T-helper 1 cell treated with Interleukin-12 subunit alpha and Interleukin-12 subunit beta and Interleukin-4 antibody, amounts not matched to agents 30 μg/mL and 1 μg/mL, for 36 hours (primary cell): Measurements from ENCODE around the gene FAM83B.
"Not testable (repeated sequence)": the region's sequence is repeated elsewhere in the genome, so short reads cannot be mapped to it uniquely, and the experiment has no call there.

Experiments used
- H3K27ac Mint-ChIP-seq: one replicate; pipeline ENCODE4 v1.8.0; 2021; ENCODE audit warnings: mild to moderate bottlenecking, mixed read lengths
- H3K27me3 Mint-ChIP-seq: one replicate; pipeline ENCODE4 v1.8.0; 2021; ENCODE audit warnings: low read depth, mixed read lengths
- H3K36me3 Mint-ChIP-seq: one replicate; pipeline ENCODE4 v1.8.0; 2021; ENCODE audit warnings: low read depth, mixed read lengths
- H3K4me1 Mint-ChIP-seq: one replicate; pipeline ENCODE4 v1.8.0; 2021; ENCODE audit warnings: low read depth, mixed read lengths
- H3K4me3 Mint-ChIP-seq: one replicate; pipeline ENCODE4 v1.8.0; 2021; ENCODE audit warnings: mild to moderate bottlenecking, moderate library complexity, mixed read lengths
- H3K9me3 Mint-ChIP-seq: one replicate; pipeline ENCODE4 v1.8.0; 2021; ENCODE audit warnings: mixed read lengths

Gene FAM83B

GRCh38 chr6:54937371-54937770 lies 90.8 kb downstream of the FAM83B start:
- Mint-ChIP-seq H3K36me3 (no peaks in the 10 kb centered on the region), H3K27me3 (no peaks in the 10 kb centered on the region), H3K4me1 (no peaks in the 10 kb centered on the region), H3K9me3 (peaks cover 26% of the 10 kb centered on the region), H3K27ac (no peak overlapping the region), H3K4me3 (no peak overlapping the region)

- H3K27ac Mint-ChIP-seq = no peak overlapping the region
- H3K4me3 Mint-ChIP-seq = no peak overlapping the region
These were observed 111.1 kb downstream of the FAM83B start for GRCh38 chr6:54957698-54958097.

GRCh38 chr6:54958446-54958845 lies 111.9 kb downstream of the FAM83B start:
- Mint-ChIP-seq H3K27ac (no peak overlapping the region), H3K27me3 (no peaks in the 10 kb centered on the region), H3K9me3 (peaks cover 4% of the 10 kb centered on the region), H3K4me1 (no peaks in the 10 kb centered on the region), H3K4me3 (no peak overlapping the region), H3K36me3 (no peaks in the 10 kb centered on the region)

More at GRCh38 chr6:54957698-54958097, 111.1 kb downstream of the FAM83B start:
- no peaks in the 10 kb centered on the region for H3K4me1 Mint-ChIP-seq
- no peaks in the 10 kb centered on the region for H3K27me3 Mint-ChIP-seq
- H3K36me3 Mint-ChIP-seq = no peaks in the 10 kb centered on the region
- peaks cover 4% of the 10 kb centered on the region for H3K9me3 Mint-ChIP-seq

GRCh38 chr6:54959820-54960219 lies 113.2 kb downstream of the FAM83B start:
- Mint-ChIP-seq H3K27me3 (no peaks in the 10 kb centered on the region), H3K9me3 (peaks cover 4% of the 10 kb centered on the region), H3K4me3 (no peak overlapping the region), H3K4me1 (no peaks in the 10 kb centered on the region), H3K27ac (no peak overlapping the region), H3K36me3 (no peaks in the 10 kb centered on the region)

GRCh38 chr6:54961372-54961771 lies 114.8 kb downstream of the FAM83B start:
- H3K27ac Mint-ChIP-seq, H3K9me3 Mint-ChIP-seq, H3K36me3 Mint-ChIP-seq, H3K27me3 Mint-ChIP-seq, H3K4me1 Mint-ChIP-seq, H3K4me3 Mint-ChIP-seq: not testable (repeated sequence)

GRCh38 chr6:54970337-54970736 lies 123.8 kb downstream of the FAM83B start:
- Mint-ChIP-seq H3K4me3 (no peak overlapping the region), H3K9me3 (peaks cover 3% of the 10 kb centered on the region), H3K4me1 (no peaks in the 10 kb centered on the region), H3K36me3 (no peaks in the 10 kb centered on the region), H3K27me3 (no peaks in the 10 kb centered on the region), H3K27ac (no peak overlapping the region)

- H3K27ac Mint-ChIP-seq = no peak overlapping the region
- no peaks in the 10 kb centered on the region for H3K27me3 Mint-ChIP-seq
- no peaks in the 10 kb centered on the region for H3K4me1 Mint-ChIP-seq
- H3K4me3 Mint-ChIP-seq = no peak overlapping the region
- H3K9me3 Mint-ChIP-seq = peaks cover 3% of the 10 kb centered on the region
- no peaks in the 10 kb centered on the region for H3K36me3 Mint-ChIP-seq
These were observed 125.3 kb downstream of the FAM83B start for GRCh38 chr6:54971825-54972224.

- H3K36me3 Mint-ChIP-seq, H3K27ac Mint-ChIP-seq, H3K27me3 Mint-ChIP-seq, H3K4me1 Mint-ChIP-seq, H3K4me3 Mint-ChIP-seq: not testable (repeated sequence)
- H3K9me3 Mint-ChIP-seq = peaks cover 12% of the 10 kb centered on the region
These were observed 132.6 kb downstream of the FAM83B start for GRCh38 chr6:54979161-54979560.

- no peak overlapping the region for H3K4me3 Mint-ChIP-seq
- H3K4me1 Mint-ChIP-seq = no peaks in the 10 kb centered on the region
- H3K27ac Mint-ChIP-seq = no peak overlapping the region
- H3K9me3 Mint-ChIP-seq = peaks cover 20% of the 10 kb centered on the region
- H3K36me3 Mint-ChIP-seq = no peaks in the 10 kb centered on the region
- H3K27me3 Mint-ChIP-seq = no peaks in the 10 kb centered on the region
These were observed 134.1 kb downstream of the FAM83B start for GRCh38 chr6:54980511-54981275.

GRCh38 chr6:54981276-54981609 lies 134.7 kb downstream of the FAM83B start:
- no peak overlapping the region for H3K27ac Mint-ChIP-seq
- no peaks in the 10 kb centered on the region for H3K27me3 Mint-ChIP-seq
- H3K36me3 Mint-ChIP-seq = no peaks in the 10 kb centered on the region
- H3K4me3 Mint-ChIP-seq = no peak overlapping the region
- H3K4me1 Mint-ChIP-seq = no peaks in the 10 kb centered on the region
- peaks cover 21% of the 10 kb centered on the region for H3K9me3 Mint-ChIP-seq

GRCh38 chr6:54981647-54982046 lies 135.1 kb downstream of the FAM83B start:
- H3K4me1 Mint-ChIP-seq = no peaks in the 10 kb centered on the region
- H3K27ac Mint-ChIP-seq = no peak overlapping the region
- no peaks in the 10 kb centered on the region for H3K27me3 Mint-ChIP-seq
- H3K9me3 Mint-ChIP-seq = peaks cover 24% of the 10 kb centered on the region
- no peaks in the 10 kb centered on the region for H3K36me3 Mint-ChIP-seq
- no peak overlapping the region for H3K4me3 Mint-ChIP-seq

GRCh38 chr6:54987633-54988290 lies 141.2 kb downstream of the FAM83B start:
- Mint-ChIP-seq H3K27me3 (no peaks in the 10 kb centered on the region), H3K4me1 (no peaks in the 10 kb centered on the region), H3K27ac (no peak overlapping the region), H3K9me3 (peaks cover 16% of the 10 kb centered on the region), H3K36me3 (no peaks in the 10 kb centered on the region), H3K4me3 (no peak overlapping the region)

GRCh38 chr6:54988576-54988975 lies 142.0 kb downstream of the FAM83B start:
- Mint-ChIP-seq H3K4me3 (no peak overlapping the region), H3K27me3 (no peaks in the 10 kb centered on the region), H3K4me1 (no peaks in the 10 kb centered on the region), H3K9me3 (peaks cover 16% of the 10 kb centered on the region), H3K27ac (no peak overlapping the region), H3K36me3 (no peaks in the 10 kb centered on the region)

GRCh38 chr6:54990001-54990400 lies 143.4 kb downstream of the FAM83B start:
- Mint-ChIP-seq H3K27me3 (no peaks in the 10 kb centered on the region), H3K36me3 (no peaks in the 10 kb centered on the region), H3K27ac (no peak overlapping the region), H3K4me3 (no peak overlapping the region), H3K9me3 (peaks cover 7% of the 10 kb centered on the region), H3K4me1 (no peaks in the 10 kb centered on the region)
